NCI-H524 (cell line): Measurements from ENCODE around the gene EEFSEC.
A peak's percentile ranks its signal among the peaks of the same experiment; 100 is the strongest.

Experiments
- DNase-seq, 2 experiments: peaks; one replicate each; lab custom pipeline; 2025; lab: John Stamatoyannopoulos, UW

Gene EEFSEC

GRCh38 chr3:128242818-128243601, 89.7 kb downstream of the EEFSEC start:
- no peak for DNase-seq

- no peak for DNase-seq
These were observed 90.6 kb downstream of the EEFSEC start for GRCh38 chr3:128243602-128244504.

DNA sequence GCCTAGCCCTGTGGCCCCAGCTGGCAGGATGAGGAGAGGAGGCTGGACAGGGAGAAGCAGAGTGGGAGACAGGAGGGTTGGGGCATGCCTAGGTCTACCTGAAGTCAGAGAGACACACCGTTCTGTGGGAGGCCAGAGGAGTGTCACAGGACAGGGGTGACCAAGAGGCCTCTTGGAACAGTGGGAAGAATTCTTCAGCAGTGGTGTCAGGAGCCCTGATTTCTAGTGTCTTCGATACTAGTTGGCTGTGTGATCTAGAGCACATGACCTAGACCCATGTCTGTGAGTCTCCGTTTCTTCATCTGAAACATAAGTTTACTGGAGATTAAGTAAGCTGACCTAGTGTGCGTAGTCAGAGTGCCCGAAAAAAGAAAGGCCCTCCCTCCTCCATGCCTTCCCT, 92.2 kb downstream of the EEFSEC start:
- DNase-seq: no peak

- DNase-seq: no peak
These were observed 94.6 kb downstream of the EEFSEC start for GRCh38 chr3:128247666-128248409.

DNA sequence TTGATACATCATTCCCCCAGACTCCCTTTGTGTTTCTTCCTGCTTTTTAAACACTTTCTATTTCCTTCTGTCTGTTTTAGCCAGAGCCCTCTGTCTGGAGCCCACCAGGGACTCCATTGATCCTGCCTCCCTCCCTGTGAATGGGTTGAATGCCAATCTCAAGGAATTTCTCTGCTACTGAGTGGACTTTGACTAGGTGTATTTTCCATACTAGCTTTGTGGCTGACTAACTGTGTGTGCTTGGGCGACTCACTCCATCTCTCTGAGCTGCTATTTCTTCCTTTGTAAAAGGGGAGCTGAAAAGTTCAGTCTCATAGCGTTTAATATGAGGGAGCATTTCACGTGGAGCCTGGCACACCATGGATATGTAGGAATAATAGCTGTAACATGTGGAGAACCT, 98.8 kb downstream of the EEFSEC start:
- DNase-seq: no peak

DNA sequence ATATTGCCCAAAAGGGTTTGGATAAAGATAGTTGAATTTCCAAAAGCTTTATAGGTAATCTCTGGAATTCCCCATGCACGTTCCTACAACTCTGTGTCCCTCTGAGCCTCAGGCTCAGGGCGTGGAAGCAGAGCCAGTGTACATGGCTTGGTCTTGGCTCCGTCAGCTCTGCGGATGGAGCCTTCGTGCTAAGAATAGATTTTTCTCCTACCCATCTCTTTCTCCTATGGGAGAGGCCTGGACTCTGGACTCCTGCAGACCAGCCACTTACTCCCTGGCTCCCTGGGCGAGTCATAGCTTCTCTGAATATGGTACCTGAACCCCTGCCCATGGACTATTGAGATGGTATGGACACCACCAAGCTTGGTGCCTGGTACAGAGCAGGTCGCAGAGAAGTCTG, 99.9 kb downstream of the EEFSEC start:
- no peak for DNase-seq

GRCh38 chr3:128254066-128254590, 100.8 kb downstream of the EEFSEC start:
- no peak for DNase-seq

DNA sequence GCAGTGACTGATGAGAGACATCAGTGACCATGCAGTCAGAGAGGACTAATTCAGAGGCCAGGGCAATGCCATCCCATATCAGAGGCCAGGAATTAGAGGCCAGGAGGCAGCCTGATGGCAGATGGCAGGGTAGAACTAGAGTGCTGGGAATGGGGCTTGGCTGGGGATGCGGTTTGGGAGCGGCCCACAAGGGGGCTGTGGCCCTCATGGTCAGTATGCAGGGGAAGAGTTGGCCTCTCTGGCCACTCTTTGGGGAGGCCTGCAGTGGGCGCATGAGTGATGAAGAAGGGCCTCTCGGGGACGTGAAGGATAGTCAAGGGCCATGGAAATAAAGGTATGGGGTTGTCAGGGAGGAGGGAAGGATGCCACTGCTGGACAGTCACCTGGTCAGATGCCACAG, 101.7 kb downstream of the EEFSEC start:
- no peak for DNase-seq

DNA sequence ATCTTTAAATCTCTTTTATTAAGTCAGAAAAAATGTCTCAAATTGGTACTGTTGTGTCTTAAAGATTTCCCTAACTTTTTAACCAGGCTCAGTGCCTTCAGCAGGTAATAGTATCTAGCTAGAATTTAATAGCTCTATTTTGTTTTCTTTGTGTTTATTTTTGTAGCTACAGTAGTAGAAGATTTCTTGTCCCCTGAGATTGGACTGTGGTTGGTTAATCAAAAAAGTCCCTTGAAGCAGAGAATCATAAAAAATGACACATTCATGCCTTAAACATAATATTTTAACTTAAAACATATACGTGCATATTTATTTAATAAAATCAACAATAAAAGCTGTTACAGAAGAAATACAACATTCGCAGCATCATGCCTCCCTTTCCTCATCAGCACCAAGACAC, 102.8 kb downstream of the EEFSEC start:
- no peak for DNase-seq

DNA sequence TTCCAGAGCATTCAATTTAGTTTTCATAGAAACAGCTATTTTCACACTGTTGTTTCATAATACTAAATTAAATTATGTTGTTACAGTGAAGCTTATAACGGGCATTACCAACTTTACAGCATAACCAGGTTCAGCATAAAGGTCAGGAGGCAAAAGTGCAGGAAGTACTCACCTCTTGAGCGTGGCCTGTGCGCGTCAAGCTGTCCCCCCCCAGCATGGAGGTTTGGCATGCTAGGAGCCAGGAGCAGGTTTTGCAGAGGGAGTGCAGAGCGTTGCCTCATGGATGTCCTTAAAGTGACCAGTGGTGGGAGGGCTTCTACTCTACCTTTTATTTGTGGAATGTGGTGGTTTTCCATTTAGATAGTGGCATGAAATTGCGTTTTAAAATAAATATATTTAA, 104.4 kb downstream of the EEFSEC start:
- no peak for DNase-seq

- DNase-seq: no peak
These were observed 107.0 kb downstream of the EEFSEC start for GRCh38 chr3:128260275-128260674.

- no peak for DNase-seq
These were observed 109.2 kb downstream of the EEFSEC start for GRCh38 chr3:128262457-128262856.

- DNase-seq: no peak
These were observed 109.8 kb downstream of the EEFSEC start for GRCh38 chr3:128263118-128263517.

DNA sequence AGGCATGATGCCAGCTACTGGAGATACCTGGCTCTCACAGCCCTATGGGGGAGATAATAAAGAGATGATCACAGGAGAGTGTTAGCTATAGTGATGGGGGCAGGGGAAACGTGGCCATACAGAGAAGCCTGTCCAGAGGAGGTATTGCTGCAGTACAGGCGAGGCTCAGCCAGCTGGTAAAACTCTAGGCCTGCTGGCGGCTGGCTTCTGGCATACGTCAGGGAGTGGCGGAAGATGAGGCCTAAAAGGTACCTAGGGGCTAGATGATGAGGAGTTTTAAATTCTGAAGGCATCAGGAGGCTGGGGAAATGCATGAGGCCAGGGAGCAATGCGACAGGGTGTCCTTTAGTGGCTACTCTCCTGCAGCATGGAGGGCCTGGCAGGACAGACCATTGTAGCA, 110.7 kb downstream of the EEFSEC start:
- DNase-seq: no peak

DNA sequence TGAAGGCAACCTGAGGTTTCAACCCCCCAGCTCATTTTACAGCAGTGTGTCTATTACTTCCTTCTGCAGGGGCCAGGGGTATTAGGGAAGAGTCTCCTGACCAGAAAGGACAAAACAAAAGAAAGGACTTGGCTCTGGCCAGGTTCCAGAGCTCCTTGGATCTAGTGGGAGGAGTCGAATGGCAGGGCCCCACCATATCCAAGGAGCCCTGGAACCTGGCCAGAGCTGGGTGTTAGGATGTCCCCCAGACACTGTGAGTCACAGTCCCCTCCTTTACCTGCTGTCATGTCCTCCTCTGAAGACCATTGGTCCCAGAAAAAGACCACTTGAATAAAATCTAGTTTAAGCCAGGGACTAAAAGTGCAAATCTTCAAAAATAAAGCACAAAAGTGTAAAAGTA, 113.2 kb downstream of the EEFSEC start:
- DNase-seq: peak in 1 of 2 experiments; percentile 10

GRCh38 chr3:128267541-128267940, 114.3 kb downstream of the EEFSEC start:
- no peak for DNase-seq

DNA sequence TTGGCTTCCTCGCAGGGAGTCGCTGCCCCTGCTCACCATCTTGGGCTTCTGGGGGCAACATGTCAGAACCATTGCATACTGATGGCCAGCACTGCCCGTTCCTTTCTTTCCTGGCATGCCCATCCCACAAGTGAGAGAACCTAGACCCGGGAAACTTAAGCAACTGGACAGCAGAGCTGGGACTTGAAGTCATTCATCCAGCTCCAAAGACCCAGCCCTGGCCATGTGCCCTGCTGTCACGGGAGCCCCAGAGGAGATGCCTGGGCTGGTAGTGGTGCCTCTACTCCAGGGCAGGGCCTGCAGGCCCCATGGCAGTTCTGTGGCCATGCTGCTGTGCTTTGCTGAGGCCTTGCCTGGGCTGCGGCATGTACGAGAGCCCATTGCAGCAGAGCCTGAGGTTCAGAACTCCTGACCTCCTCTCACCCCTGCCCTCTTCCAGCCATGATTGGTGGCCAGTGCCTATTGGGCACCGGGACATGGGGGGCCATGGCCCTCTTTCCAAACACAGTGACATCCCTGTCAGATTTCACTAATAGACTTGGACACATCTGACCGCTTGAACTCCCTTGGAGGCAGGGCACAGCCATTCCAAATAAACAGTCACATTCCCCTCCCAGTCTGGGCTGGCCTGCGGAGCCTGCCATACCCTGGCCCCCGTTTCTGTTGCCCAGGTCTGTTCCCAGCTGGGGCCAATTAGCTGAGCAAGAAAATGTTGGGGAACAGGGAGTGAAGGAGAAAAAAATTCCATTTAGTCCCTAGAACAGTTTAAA, 115.9 kb downstream of the EEFSEC start:
- DNase-seq: no peak

- no peak for DNase-seq
These were observed 116.5 kb downstream of the EEFSEC start for GRCh38 chr3:128269796-128270195.

DNA sequence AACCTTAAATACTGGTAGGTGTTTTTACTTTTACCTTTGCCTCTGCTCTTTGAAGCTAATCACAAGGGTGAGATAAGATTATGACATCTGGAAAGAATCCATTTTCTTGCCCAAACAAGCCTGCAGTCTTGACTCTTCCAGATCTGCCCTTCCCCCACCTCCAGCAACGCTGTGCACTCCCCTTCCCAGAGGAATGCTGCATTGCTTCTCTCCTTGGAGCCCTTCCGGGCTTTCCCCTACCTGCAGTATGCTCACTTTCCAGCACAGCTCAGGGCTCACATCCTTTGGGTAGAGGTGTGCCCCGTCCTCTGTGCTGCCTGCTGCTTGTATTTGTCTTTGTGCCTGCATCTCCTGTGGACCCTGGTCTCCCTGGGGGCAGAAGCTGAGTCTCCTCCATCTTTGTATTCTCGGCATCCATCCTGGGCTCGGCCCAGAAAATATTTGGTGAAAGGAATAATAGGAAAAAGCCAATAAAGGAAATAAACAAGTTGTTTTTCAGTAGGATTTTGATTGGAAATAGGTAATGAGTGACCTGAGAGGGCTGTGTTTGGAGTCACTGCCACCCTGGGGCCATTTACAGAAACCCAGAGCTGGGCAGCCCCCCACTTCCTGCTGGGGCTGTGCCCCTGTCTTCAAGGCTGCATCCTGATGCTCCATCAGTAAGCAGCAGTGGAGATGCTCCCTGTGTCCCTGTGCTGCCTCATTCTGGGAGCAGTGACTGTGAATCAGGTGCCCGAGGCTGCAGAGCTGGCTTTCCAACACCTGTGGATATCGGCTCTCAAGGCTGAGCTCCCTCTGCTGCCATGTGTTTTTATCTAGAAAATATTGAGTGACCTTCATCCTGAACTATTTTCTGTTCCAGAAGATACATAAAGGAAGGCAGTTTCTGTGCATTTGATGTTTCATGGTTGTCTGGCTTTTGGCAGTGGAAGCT, 117.5 kb downstream of the EEFSEC start:
- no peak for DNase-seq
